ENCODE data around the gene GNG8.

Gene GNG8

GRCh38 chr19:46602392-46603194, 33.4 kb downstream of the GNG8 start:
- no peak for DNase-seq (ENCODE audit: low read depth)

- no peak for DNase-seq (ENCODE audit: low read depth)
Observed at GRCh38 chr19:46601318-46602224, 34.4 kb downstream of the GNG8 start, which contains the start of gene CALM3. TSS of gene CALM3 (plus strand) at chr19:46601330. CDS start at chr19:46601435, 105 bp downstream.

GRCh38 chr19:46600384-46601317, 35.4 kb downstream of the GNG8 start:
- peak; percentile 93 for DNase-seq (ENCODE audit: low read depth)

DNA sequence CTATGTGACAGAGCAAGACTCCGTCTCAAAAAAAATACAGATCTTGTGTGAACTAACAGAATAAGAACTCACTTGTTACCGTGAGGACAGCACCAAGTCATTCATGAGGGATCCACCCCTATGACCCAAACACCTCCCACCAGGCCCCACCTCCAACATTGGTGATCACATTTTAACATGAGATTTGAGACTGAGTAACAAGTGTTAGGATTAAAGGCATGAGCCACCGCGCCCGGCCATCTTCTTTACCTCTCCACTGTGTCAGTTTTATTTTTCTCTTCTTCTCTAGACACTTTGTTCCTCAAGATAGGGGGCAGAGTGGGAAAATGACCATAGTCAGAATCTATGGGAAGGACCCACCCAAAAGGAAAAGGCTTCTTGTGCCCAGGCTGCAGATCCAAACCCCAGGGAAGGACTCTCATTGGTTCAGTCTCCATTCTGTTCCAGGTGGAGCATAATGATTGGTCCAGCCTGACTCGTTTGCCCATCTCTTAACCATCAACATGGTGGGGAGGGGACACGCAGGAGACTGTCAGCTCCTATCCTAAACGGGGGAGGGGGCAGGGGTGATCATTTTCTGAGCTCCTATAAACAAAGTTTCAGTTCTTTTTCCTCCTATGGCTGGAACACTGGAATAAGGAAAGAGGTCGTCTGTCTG, 36.2 kb downstream of the GNG8 start:
- no peak for DNase-seq (ENCODE audit: low read depth)

GRCh38 chr19:46598372-46598917, 37.6 kb downstream of the GNG8 start:
- DNase-seq (ENCODE audit: low read depth), result no peak

GRCh38 chr19:46596008-46596407, 40.0 kb downstream of the GNG8 start:
- no peak for DNase-seq (ENCODE audit: low read depth)

- DNase-seq (ENCODE audit: low read depth), result no peak
Observed at GRCh38 chr19:46591870-46592269, 44.1 kb downstream of the GNG8 start.

- no peak for DNase-seq (ENCODE audit: low read depth)
Observed at GRCh38 chr19:46591254-46591653, 44.7 kb downstream of the GNG8 start.

DNA sequence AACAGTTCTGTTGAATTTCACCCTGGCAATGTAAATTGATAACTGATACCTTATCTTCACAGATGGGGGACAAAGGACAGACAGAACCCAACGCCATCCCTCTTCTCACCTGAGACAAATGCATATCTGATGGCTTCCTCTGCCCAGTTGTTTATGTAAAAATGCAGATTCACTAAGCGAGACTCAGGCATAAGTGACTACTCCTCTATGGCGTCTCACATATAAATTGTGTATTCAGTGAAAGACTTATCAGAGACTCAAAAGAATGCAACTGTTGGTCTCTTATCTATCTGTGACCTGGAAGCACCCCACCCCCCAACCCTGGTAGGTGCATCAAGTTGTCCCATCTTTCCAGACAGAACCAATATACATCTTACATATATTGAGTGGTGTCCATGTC, 48.1 kb downstream of the GNG8 start:
- DNase-seq (ENCODE audit: low read depth), result no peak

DNA sequence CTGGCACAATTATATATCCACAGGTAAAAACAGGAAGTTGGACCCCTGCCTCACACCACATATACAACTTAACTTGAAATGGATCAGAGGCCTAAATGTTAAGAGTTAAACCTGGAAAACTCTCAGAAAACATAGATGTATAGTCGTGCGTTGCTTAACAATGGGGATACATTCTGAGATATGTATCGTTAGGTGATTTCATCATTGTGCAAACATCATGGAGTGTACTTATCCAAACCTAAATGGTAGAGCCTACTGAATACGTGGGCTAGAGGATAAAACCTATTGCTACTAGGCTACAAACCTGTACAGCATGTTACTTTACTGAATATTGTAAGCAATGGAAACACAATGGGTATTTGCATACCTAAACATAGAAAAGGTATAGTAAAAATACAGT, 49.7 kb downstream of the GNG8 start:
- no peak for DNase-seq (ENCODE audit: low read depth)

- DNase-seq (ENCODE audit: low read depth), result no peak
Observed at GRCh38 chr19:46585539-46585938, 50.5 kb downstream of the GNG8 start.
